NCI-H1930 (cell line): Measurements from ENCODE around the gene HNF4A.
"Not testable (repeated sequence)": the region's sequence is repeated elsewhere in the genome, so short reads cannot be mapped to it uniquely, and the experiment has no call there.

Source experiments
- DNase-seq, 2 experiments: peaks; one replicate each; lab custom pipeline; 2025; lab: John Stamatoyannopoulos, UW

HNF4A gene

GRCh38 chr20:44355498-44356352 is at the start of gene HNF4A:
Gene HNF4A, plus strand, starts transcription at chr20:44355699. Its CDS starts 106 bp downstream, at chr20:44355805.
- DNase-seq: no peak

GRCh38 chr20:44306927-44307326 is 48.6 kb upstream of the HNF4A start:
- DNase-seq: no peak

GRCh38 chr20:44309763-44310663 is 45.5 kb upstream of the HNF4A start:
- no peak for DNase-seq

GRCh38 chr20:44310664-44311639 is 44.5 kb upstream of the HNF4A start, which contains the start of gene FITM2:
Gene FITM2, minus strand, starts transcription at chr20:44311202. Its CDS starts 54 bp downstream, at chr20:44311148.
- peak; percentile 95 to 98 for DNase-seq

GRCh38 chr20:44314870-44315269 is 40.6 kb upstream of the HNF4A start:
- peak in 1 of 2 experiments; percentile 11 for DNase-seq

- DNase-seq: no peak
Observed at GRCh38 chr20:44319839-44320422, 35.6 kb upstream of the HNF4A start.

GRCh38 chr20:44324343-44324742 is 31.2 kb upstream of the HNF4A start:
- DNase-seq: no peak

GRCh38 chr20:44326391-44327159 is 28.9 kb upstream of the HNF4A start:
- DNase-seq: no peak

- DNase-seq: not testable (repeated sequence)
Observed at GRCh38 chr20:44327748-44328147, 27.8 kb upstream of the HNF4A start.

GRCh38 chr20:44328428-44328827 is 27.1 kb upstream of the HNF4A start:
- no peak for DNase-seq

- no peak for DNase-seq
Observed at GRCh38 chr20:44331201-44331600, 24.3 kb upstream of the HNF4A start.

GRCh38 chr20:44334306-44334705 is 21.2 kb upstream of the HNF4A start:
- DNase-seq: no peak

- DNase-seq: no peak
Observed at GRCh38 chr20:44334709-44335108, 20.8 kb upstream of the HNF4A start.

GRCh38 chr20:44335675-44336074 is 19.8 kb upstream of the HNF4A start:
- no peak for DNase-seq

- DNase-seq: no peak
Observed at GRCh38 chr20:44336086-44336485, 19.4 kb upstream of the HNF4A start.

- no peak for DNase-seq
Observed at GRCh38 chr20:44336725-44337380, 18.6 kb upstream of the HNF4A start, which contains the start of gene R3HDML. Gene R3HDML, plus strand, starts transcription at chr20:44337043. Its CDS starts 115 bp downstream, at chr20:44337158.

GRCh38 chr20:44342248-44342647 is 13.3 kb upstream of the HNF4A start:
- DNase-seq: no peak

- no peak for DNase-seq
Observed at GRCh38 chr20:44343162-44343675, 12.3 kb upstream of the HNF4A start.

GRCh38 chr20:44344723-44345122 is 10.8 kb upstream of the HNF4A start:
- DNase-seq: no peak
